ENCODE measurements around the gene CX3CR1.
"Not testable (repeated sequence)": the region's sequence is repeated elsewhere in the genome, so short reads cannot be mapped to it uniquely, and the experiment has no call there.

The CX3CR1 gene

GRCh38 chr3:39279745-39280517 lies at the start of gene CX3CR1:
Gene CX3CR1 (minus strand): TSS chr3:39280036. CDS start chr3:39266509, 13,527 bp downstream.
- DNase-seq (ENCODE audit: low read depth in 2 of 2): no peak

- no peak for DNase-seq (ENCODE audit: low read depth in 2 of 2)
Measured at GRCh38 chr3:39329493-39329892, 49.7 kb upstream of the CX3CR1 start, which contains the start of gene CCR8. Gene CCR8 (plus strand): TSS chr3:39329709. CDS start chr3:39332332, 2,623 bp downstream.

- no peak for DNase-seq (ENCODE audit: low read depth in 2 of 2)
Measured at GRCh38 chr3:39327746-39328349, 48.0 kb upstream of the CX3CR1 start.

- DNase-seq (ENCODE audit: low read depth in 2 of 2): no peak
Measured at GRCh38 chr3:39327053-39327745, 47.4 kb upstream of the CX3CR1 start.

GRCh38 chr3:39325236-39325635 lies 45.4 kb upstream of the CX3CR1 start:
- no peak for DNase-seq (ENCODE audit: low read depth in 2 of 2)

- no peak for DNase-seq (ENCODE audit: low read depth in 2 of 2)
Measured at GRCh38 chr3:39323494-39323893, 43.7 kb upstream of the CX3CR1 start.

GRCh38 chr3:39322936-39323335 lies 43.1 kb upstream of the CX3CR1 start:
- DNase-seq (ENCODE audit: low read depth in 2 of 2): no peak

- not testable (repeated sequence) for DNase-seq (ENCODE audit: low read depth in 2 of 2)
Measured at GRCh38 chr3:39322209-39322715, 42.4 kb upstream of the CX3CR1 start.

GRCh38 chr3:39321574-39321983 lies 41.7 kb upstream of the CX3CR1 start:
- not testable (repeated sequence) for DNase-seq (ENCODE audit: low read depth in 2 of 2)

GRCh38 chr3:39319249-39319648 lies 39.4 kb upstream of the CX3CR1 start:
- DNase-seq (ENCODE audit: low read depth in 2 of 2): no peak

- no peak for DNase-seq (ENCODE audit: low read depth in 2 of 2)
Measured at GRCh38 chr3:39318301-39318700, 38.5 kb upstream of the CX3CR1 start.

GRCh38 chr3:39317571-39318169 lies 37.8 kb upstream of the CX3CR1 start:
- no peak for DNase-seq (ENCODE audit: low read depth in 2 of 2)

GRCh38 chr3:39315420-39315819 lies 35.6 kb upstream of the CX3CR1 start:
- DNase-seq (ENCODE audit: low read depth in 2 of 2): no peak

GRCh38 chr3:39313289-39313688 lies 33.5 kb upstream of the CX3CR1 start:
- no peak for DNase-seq (ENCODE audit: low read depth in 2 of 2)

GRCh38 chr3:39302178-39302577 lies 22.3 kb upstream of the CX3CR1 start:
- DNase-seq (ENCODE audit: low read depth in 2 of 2): no peak

- no peak for DNase-seq (ENCODE audit: low read depth in 2 of 2)
Measured at GRCh38 chr3:39299279-39299678, 19.4 kb upstream of the CX3CR1 start.

GRCh38 chr3:39296197-39297077 lies 16.6 kb upstream of the CX3CR1 start:
- DNase-seq (ENCODE audit: low read depth in 2 of 2): no peak

GRCh38 chr3:39295184-39295775 lies 15.4 kb upstream of the CX3CR1 start:
- no peak for DNase-seq (ENCODE audit: low read depth in 2 of 2)

GRCh38 chr3:39294446-39295183 lies 14.8 kb upstream of the CX3CR1 start:
- DNase-seq (ENCODE audit: low read depth in 2 of 2): no peak

GRCh38 chr3:39292961-39293360 lies 13.1 kb upstream of the CX3CR1 start:
- no peak for DNase-seq (ENCODE audit: low read depth in 2 of 2)

Measured in fibroblast of skin of left quadriceps (primary cell).